GM19397 (cell line): ENCODE results near the gene TAF4.
"Not testable (repeated sequence)": the region's sequence is repeated elsewhere in the genome, so short reads cannot be mapped to it uniquely, and the experiment has no call there.

Source experiments
- ATAC-seq: cut with Tn5 transposase; IDR thresholded peaks from one replicate; pipeline ENCODE4 v1.9.1; 2021; ENCODE audit warnings: mild to moderate bottlenecking, moderate library complexity; ENCODE audit not compliant: unreplicated experiment

Gene TAF4

GRCh38 chr20:62059401-62059800 is 6.3 kb downstream of the TAF4 start:
- no peak for ATAC-seq

GRCh38 chr20:62058941-62059340 is 6.7 kb downstream of the TAF4 start:
- ATAC-seq = no peak

GRCh38 chr20:62056975-62057374 is 8.7 kb downstream of the TAF4 start:
- no peak for ATAC-seq

GRCh38 chr20:62056377-62056776 is 9.3 kb downstream of the TAF4 start:
- ATAC-seq = no peak

GRCh38 chr20:62055862-62056115 is 9.9 kb downstream of the TAF4 start:
- not testable (repeated sequence) for ATAC-seq

GRCh38 chr20:62055106-62055861 is 10.4 kb downstream of the TAF4 start:
- no peak for ATAC-seq

GRCh38 chr20:62054451-62054953 is 11.2 kb downstream of the TAF4 start:
- no peak for ATAC-seq

GRCh38 chr20:62053465-62054196 is 12.1 kb downstream of the TAF4 start:
- no peak for ATAC-seq

GRCh38 chr20:62052842-62053464 is 12.7 kb downstream of the TAF4 start:
- ATAC-seq = no peak

GRCh38 chr20:62052336-62052841 is 13.3 kb downstream of the TAF4 start:
- no peak for ATAC-seq

GRCh38 chr20:62051546-62052255 is 14.0 kb downstream of the TAF4 start:
- no peak for ATAC-seq

GRCh38 chr20:62051144-62051543 is 14.5 kb downstream of the TAF4 start:
- no peak for ATAC-seq

- ATAC-seq = no peak
These were observed 15.2 kb downstream of the TAF4 start for GRCh38 chr20:62050166-62051120.

GRCh38 chr20:62049342-62050165 is 16.1 kb downstream of the TAF4 start:
- no peak for ATAC-seq

- ATAC-seq = no peak
These were observed 16.8 kb downstream of the TAF4 start for GRCh38 chr20:62048821-62049291.

GRCh38 chr20:62048346-62048761 is 17.3 kb downstream of the TAF4 start:
- no peak for ATAC-seq

GRCh38 chr20:62047666-62048345 is 17.9 kb downstream of the TAF4 start:
- ATAC-seq = no peak

GRCh38 chr20:62046431-62046830 is 19.2 kb downstream of the TAF4 start:
- ATAC-seq = no peak
